ENCODE data around the gene TAF12. TPM values are rescaled to one million over a fixed set of nuclear protein-coding genes. Genes with fewer than 3 reads are reported as not detected.
A peak's percentile ranks its signal among the peaks of the same experiment; 100 is the strongest.
"Not testable (repeated sequence)": the region's sequence is repeated elsewhere in the genome, so short reads cannot be mapped to it uniquely, and the experiment has no call there.

The TAF12 gene
- total and polyA plus RNA-seq, 8 donors: 7.5 to 13.2 (median 10.7) TPM

GRCh38 chr1:28675924-28676257, 33.0 kb upstream of the TAF12 start:
- FAIRE-seq: no peak
- intact Hi-C loops (cut with DNase I): no loop called here
- Histone ChIP-seq H3K4me3 (no peak overlapping the region), H3K36me3 (no peaks in the 10 kb centered on the region), H3K27ac (no peak overlapping the region), H3K27me3 (no peaks in the 10 kb centered on the region), H3K9me3 (no peaks in the 10 kb centered on the region), H3K4me1 (peaks cover 0 to 3% (median 0%) of the 10 kb centered on the region in 3 donors)
- no peak for ATAC-seq
- no peak for DNase-seq
- TF ChIP-seq CTCF (IDR thresholded peaks at IDR 0.05): no peak

GRCh38 chr1:28672971-28673370, 30.1 kb upstream of the TAF12 start:
- DNase-seq; FAIRE-seq; H3K36me3 ChIP-seq; intact Hi-C loops (cut with DNase I); H3K27me3 ChIP-seq; H3K27ac ChIP-seq; H3K4me3 ChIP-seq; ATAC-seq; H3K9me3 ChIP-seq; H3K4me1 ChIP-seq: not testable (repeated sequence)
- WGBS, 2 donors: 94 to 97% methylated on average over 15 of the region's 15 CpGs

DNA sequence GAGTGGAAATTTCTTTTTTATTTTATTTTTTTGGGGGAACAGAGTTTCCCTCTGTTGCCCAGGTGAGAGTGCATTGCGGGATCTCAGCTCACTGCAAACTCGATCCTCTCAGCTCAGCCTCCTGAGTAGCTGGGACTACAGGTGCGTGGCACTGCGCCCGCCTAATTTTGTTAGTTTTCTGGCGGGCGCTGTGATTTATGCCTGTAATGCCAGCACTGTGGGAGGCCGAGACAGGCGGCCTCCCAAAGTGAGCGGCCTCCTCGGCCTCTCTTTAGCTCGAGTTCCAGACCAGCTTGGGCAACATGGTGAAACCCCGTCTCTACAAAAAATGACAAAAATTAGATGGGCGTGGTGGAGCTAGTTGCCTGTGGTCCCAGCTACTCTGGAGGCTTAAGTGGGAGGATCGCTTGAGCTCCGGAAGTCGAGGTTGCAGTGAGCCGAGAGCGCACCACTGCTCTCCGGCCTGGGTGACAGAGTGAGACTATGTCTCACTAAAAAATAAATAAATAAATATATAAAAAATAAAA, 28.4 kb upstream of the TAF12 start:
- DNase-seq (no peak), ATAC-seq (no peak), FAIRE-seq (no peak)
- no peaks in the 10 kb centered on the region for H3K27me3 ChIP-seq
- intact Hi-C loops (cut with DNase I): no loop called here
- no peak overlapping the region for H3K4me3 ChIP-seq
- no peaks in the 10 kb centered on the region for H3K9me3 ChIP-seq
- H3K4me1 ChIP-seq: peaks cover 4 to 7% (median 5%) of the 10 kb centered on the region in 3 donors
- no peaks in the 10 kb centered on the region for H3K36me3 ChIP-seq
- TF ChIP-seq CTCF (IDR thresholded peaks at IDR 0.05): no peak
- no peak overlapping the region for H3K27ac ChIP-seq
- WGBS, 2 donors: 92 to 93% methylated on average over 20 of the region's 20 CpGs

DNA sequence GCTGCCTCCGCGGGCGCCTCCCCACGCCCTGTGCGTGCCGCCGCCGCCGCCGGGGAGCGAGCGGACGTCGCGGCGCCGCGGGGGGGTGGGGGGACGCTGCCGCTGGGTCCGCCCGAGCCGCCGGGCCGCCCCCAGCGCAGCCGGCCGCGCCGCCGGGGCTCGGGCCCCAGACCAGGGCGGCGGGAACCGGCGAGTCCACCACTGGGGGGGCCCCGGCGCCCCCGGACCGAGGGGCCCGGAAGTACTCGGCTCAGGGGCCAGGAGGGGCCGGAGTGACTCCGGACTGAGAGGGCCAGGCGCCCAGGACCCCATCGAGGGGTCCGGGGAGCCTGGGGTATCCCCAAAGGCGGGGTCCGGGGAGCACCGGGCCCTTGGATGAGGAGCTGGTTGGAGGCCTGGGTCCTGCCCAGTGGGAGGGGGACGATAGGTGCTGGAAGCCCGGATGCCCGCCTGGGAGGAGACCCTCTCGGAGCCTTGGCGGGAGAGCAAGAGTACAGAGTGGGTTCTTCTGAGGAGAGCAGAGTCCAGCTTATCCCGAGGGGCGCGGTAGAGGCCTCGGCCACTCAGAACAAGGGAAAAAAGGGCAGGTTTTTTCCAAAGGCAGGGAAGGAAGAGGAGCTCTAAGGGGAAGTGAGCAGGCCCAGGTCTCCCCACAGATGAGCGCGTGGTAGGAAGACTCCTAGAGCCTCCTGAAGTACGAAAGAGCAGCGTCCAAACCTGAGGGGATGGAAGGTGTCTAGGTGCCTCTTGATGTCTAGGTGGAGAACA, 26.3 kb upstream of the TAF12 start:
- Histone ChIP-seq H3K9me3 (no peaks in the 10 kb centered on the region), H3K4me1 (peaks cover 4 to 7% (median 5%) of the 10 kb centered on the region in 3 donors), H3K27ac (peak overlapping the region; percentile 84 to 96 (median 94)), H3K36me3 (no peaks in the 10 kb centered on the region), H3K4me3 (peak overlapping the region; percentile 65 to 99 (median 90)), H3K27me3 (no peaks in the 10 kb centered on the region)
- intact Hi-C loops (cut with DNase I): no loop called here
- no peak for FAIRE-seq
- ATAC-seq: peak; percentile 67 to 88 (median 72)
- peak in 5 of 6 donors; percentile 42 to 82 (median 68) for DNase-seq
- TF ChIP-seq CTCF (IDR thresholded peaks at IDR 0.05): no peak
- 0% methylated on average over 29 to 63 of the region's 63 CpGs for WGBS, 2 donors

- H3K9me3 ChIP-seq: no peaks in the 10 kb centered on the region
- peaks cover 4 to 7% (median 5%) of the 10 kb centered on the region in 3 donors for H3K4me1 ChIP-seq
- ATAC-seq: peak; percentile 92 to 95 (median 94)
- FAIRE-seq: no peak
- no peaks in the 10 kb centered on the region for H3K36me3 ChIP-seq
- H3K27me3 ChIP-seq: no peaks in the 10 kb centered on the region
- no peak for TF ChIP-seq CTCF (IDR thresholded peaks at IDR 0.05)
- peak within 1 kb of the TSS; percentile 86 to 96 (median 94) for H3K27ac ChIP-seq
- intact Hi-C loops (cut with DNase I): no loop called here
- WGBS, 2 donors: 1% methylated on average over 29 to 36 of the region's 57 CpGs
- H3K4me3 ChIP-seq: peak within 1 kb of the TSS; percentile 65 to 99 (median 90)
- DNase-seq: peak; percentile 83 to 96 (median 88)
Observed at GRCh38 chr1:28668191-28668955, 25.5 kb upstream of the TAF12 start, which contains the start of gene GMEB1. GMEB1 (plus strand) TSS chr1:28668784; CDS start chr1:28683613, 14,829 bp downstream.

Data from pancreas (tissue), 10 donors.